CD14-positive monocyte (primary cell): ENCODE measurements around the gene NOP9. TPM values are rescaled to one million over a fixed set of nuclear protein-coding genes. Genes with fewer than 3 reads are reported as not detected.
"Not testable (repeated sequence)": the region's sequence is repeated elsewhere in the genome, so short reads cannot be mapped to it uniquely, and the experiment has no call there.

ENCODE experiments used
- DNase-seq, 3 donors: peaks; one replicate each; pipeline ENCODE4 v3.0.0-alpha.2; 2011 to 2022
- H2AFZ ChIP-seq: 2 replicates; pipeline ENCODE4 v1.6.0; 2012; ENCODE audit warnings: mild to moderate bottlenecking, low read depth, low read length, inconsistent platforms; ENCODE audit not compliant: insufficient read depth, poor library complexity, severe bottlenecking
- H3K27ac ChIP-seq, 2 donors: 1 replicate in 1 of 2; 2 replicates in 1 of 2; pipeline ENCODE4 v1.5.1; 2012 to 2013; ENCODE audit warnings: low read length in 2 of 2, control low read depth in 1 of 2, inconsistent platforms in 1 of 2, low read depth in 1 of 2, mild to moderate bottlenecking in 1 of 2
- H3K27me3 ChIP-seq, 2 donors: one replicate each; pipeline versions ENCODE4 v1.6.0 to v1.6.1; 2011 to 2013; ENCODE audit warnings: low read length in 2 of 2; ENCODE audit not compliant: control insufficient read depth in 2 of 2, insufficient read depth in 2 of 2
- H3K36me3 ChIP-seq, 2 donors: replicated peaks in 1 of 2; 1 replicate in 1 of 2; 2 replicates in 1 of 2; pipeline versions ENCODE4 v1.5.1 to v1.6.1; 2012 to 2013; ENCODE audit warnings: low read length in 2 of 2, control low read depth in 1 of 2, inconsistent platforms in 1 of 2, mild to moderate bottlenecking in 1 of 2; ENCODE audit not compliant: insufficient read depth in 2 of 2, control insufficient read depth in 1 of 2
- H3K4me1 ChIP-seq, 2 donors: 1 replicate in 1 of 2; 2 replicates in 1 of 2; pipeline versions ENCODE4 v1.5.1 to v1.6.1; 2012 to 2013; ENCODE audit warnings: low read length in 2 of 2, control low read depth in 1 of 2, inconsistent platforms in 1 of 2, mild to moderate bottlenecking in 1 of 2, moderate library complexity in 1 of 2; ENCODE audit not compliant: insufficient read depth in 2 of 2, control insufficient read depth in 1 of 2
- H3K4me2 ChIP-seq: replicated peaks from 2 replicates; pipeline ENCODE3; 2012; ENCODE audit warnings: low read length, moderate library complexity, mild to moderate bottlenecking; ENCODE audit not compliant: poor library complexity, severe bottlenecking; ENCODE audit errors: extremely low read depth
- H3K4me3 ChIP-seq, 3 experiments: fragments of 200-600 bp in 1 of 3; sonication (generic) in 1 of 3; replicated peaks in 1 of 3; 1 replicate in 2 of 3; 2 replicates in 1 of 3; pipeline ENCODE4 v1.5.1; 2011 to 2013; ENCODE audit warnings: low read length in 3 of 3, mild to moderate bottlenecking in 3 of 3, control low read depth in 2 of 3, low read depth in 2 of 3, inconsistent platforms in 1 of 3, moderate library complexity in 1 of 3
- H3K79me2 ChIP-seq: 2 replicates; pipeline ENCODE4 v1.6.0; 2012; ENCODE audit warnings: mild to moderate bottlenecking, control low read depth, inconsistent platforms, low read length, moderate library complexity; ENCODE audit not compliant: insufficient read depth
- H3K9ac ChIP-seq: 2 replicates; pipeline ENCODE4 v1.6.0; 2017; ENCODE audit warnings: low read length, mild to moderate bottlenecking; ENCODE audit not compliant: insufficient read depth, poor library complexity, severe bottlenecking
- H3K9me3 ChIP-seq, 2 donors: replicated peaks in 1 of 2; 1 replicate in 1 of 2; 2 replicates in 1 of 2; pipeline versions ENCODE4 v1.5.1 to v1.6.1; 2012 to 2013; ENCODE audit warnings: low read length in 2 of 2, control low read depth in 1 of 2; ENCODE audit not compliant: control insufficient read depth in 1 of 2, insufficient read depth in 1 of 2
- H4K20me1 ChIP-seq: 2 replicates; pipeline ENCODE4 v1.6.0; 2012; ENCODE audit warnings: mild to moderate bottlenecking, low read length, control low read depth, moderate library complexity; ENCODE audit not compliant: insufficient read depth
- H3K27ac Mint-ChIP-seq, 7 donors: one replicate each; pipeline ENCODE4 v1.8.0; 2020; ENCODE audit warnings: mild to moderate bottlenecking in 7 of 7, mixed read lengths in 7 of 7, moderate library complexity in 6 of 7, inconsistent platforms in 2 of 7
- H3K27me3 Mint-ChIP-seq, 3 donors: one replicate each; pipeline ENCODE4 v1.8.0; 2021 to 2022; ENCODE audit warnings: low read depth in 3 of 3, mild to moderate bottlenecking in 3 of 3, mixed read lengths in 3 of 3, moderate library complexity in 3 of 3, inconsistent platforms in 1 of 3
- H3K36me3 Mint-ChIP-seq, 2 donors: one replicate each; pipeline ENCODE4 v1.8.0; 2020; ENCODE audit warnings: mixed read lengths in 2 of 2, inconsistent platforms in 1 of 2, mild to moderate bottlenecking in 1 of 2
- H3K4me1 Mint-ChIP-seq: one replicate; pipeline ENCODE4 v1.8.0; 2020; ENCODE audit warnings: mild to moderate bottlenecking, mixed read lengths
- H3K4me3 Mint-ChIP-seq, 2 donors: one replicate each; pipeline ENCODE4 v1.8.0; 2020; ENCODE audit warnings: mild to moderate bottlenecking in 2 of 2, mixed read lengths in 2 of 2, moderate library complexity in 1 of 2
- H3K9me3 Mint-ChIP-seq, 7 donors: one replicate each; pipeline ENCODE4 v1.8.0; 2020 to 2022; ENCODE audit warnings: mixed read lengths in 7 of 7, mild to moderate bottlenecking in 6 of 7, moderate library complexity in 6 of 7, inconsistent platforms in 2 of 7
- WGBS: methylation state at CpG from one replicate; pipeline ENCODE4 v1.1.5; 2013; ENCODE audit warnings: missing lambda C conversion rate; ENCODE audit not compliant: insufficient coverage; 5-methylcytosine and 5-hydroxymethylcytosine counted together
- intact Hi-C, 2 donors: fragments of 100-400 bp; cut with micrococcal nuclease; formaldehyde crosslinking; loops; one replicate each; pipeline versions ENCODE4 v1.15.0 to v1.15.1; 2023
- polyA plus RNA-seq, 3 donors: library from polyadenylated mRNA; depleted of rRNA in 1 of 3; unstranded in 2 of 3; stranded (reverse) in 1 of 3; fragments of 300-500 nt in 2 of 3; fragments of >200 nt in 1 of 3; fragmentation: Illumina TruSeq in 2 of 3; gene quantifications; 1 replicate in 2 of 3; 2 replicates in 1 of 3; pipeline ENCODE4 v1.2.3, GENCODE V29; 2012 to 2021
- TF ChIP-seq, protein P1 (sequence below): fragments of 200-600 bp; IDR thresholded peaks from one replicate; pipeline ENCODE4 v1.8.0; 2022; ENCODE audit warnings: antibody characterized with exemption, mild to moderate bottlenecking

NOP9 gene
- polyA plus RNA-seq, 3 donors = 1.2 to 16.6 (median 1.3) TPM

DNA sequence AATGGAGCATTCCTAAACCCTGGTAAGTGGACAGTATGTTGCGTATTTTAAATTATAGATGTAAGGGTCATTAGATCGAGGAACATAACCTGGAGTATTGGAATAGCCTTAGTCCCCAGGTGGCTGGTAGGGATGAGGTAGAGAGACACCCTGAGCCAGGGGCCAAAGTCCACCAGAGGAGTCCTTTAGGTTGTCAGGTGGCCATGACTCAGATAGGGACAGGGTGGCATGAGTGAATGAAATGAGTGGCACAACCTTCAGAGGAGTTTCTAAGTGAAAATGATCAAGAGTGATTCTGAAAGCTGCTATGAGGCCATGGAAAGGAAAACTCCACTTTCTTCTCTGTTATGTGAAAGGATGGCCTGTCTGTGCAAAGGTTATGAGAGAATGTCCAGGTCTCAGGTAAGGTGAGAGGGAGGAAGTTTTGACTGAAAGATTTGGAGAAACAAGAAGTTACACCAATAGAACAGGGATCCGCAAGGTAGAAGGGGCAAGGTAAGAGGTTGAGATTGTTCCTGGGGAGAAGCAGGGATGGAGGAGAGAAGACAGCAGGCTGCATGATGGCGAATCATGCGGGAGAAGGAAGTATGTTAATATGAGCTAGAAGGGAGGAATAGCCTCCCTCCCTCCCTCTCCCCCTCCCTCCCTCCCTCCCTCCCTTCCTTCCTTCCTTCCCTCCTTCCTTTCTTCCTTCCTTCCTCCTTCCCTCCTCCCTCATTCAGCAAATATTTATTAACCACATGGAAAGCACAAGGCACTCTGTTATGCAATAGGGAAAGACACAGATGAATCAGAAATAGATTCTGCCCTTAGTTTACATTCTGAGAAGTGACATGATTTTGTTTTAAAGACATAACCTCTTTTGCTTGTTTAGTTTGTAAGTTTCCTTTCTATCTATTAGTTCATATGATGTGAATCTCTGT lies 54.2 kb downstream of the NOP9 start:
- Histone ChIP-seq H3K4me1 (peaks cover 11 to 13% of the 10 kb centered on the region in 2 donors), H2AFZ (no peak overlapping the region), H3K4me3 (no peak overlapping the region), H3K79me2 (no peaks in the 10 kb centered on the region), H4K20me1 (no peaks in the 10 kb centered on the region), H3K4me2 (no peak overlapping the region), H3K9ac (no peak overlapping the region), H3K36me3 (no peaks in the 10 kb centered on the region), H3K9me3 (no peaks in the 10 kb centered on the region), H3K27ac (no peak overlapping the region), H3K27me3 (peaks cover 3 to 4% of the 10 kb centered on the region in 2 donors)
- WGBS = no CpG with 5 or more reads among the region's 5 CpGs
- peak overlapping the region in 1 of 2 donors; percentile 32 for H3K4me3 Mint-ChIP-seq
- peaks cover 0 to 1% (median 0%) of the 10 kb centered on the region in 7 donors for H3K9me3 Mint-ChIP-seq
- H3K27ac Mint-ChIP-seq = peak overlapping the region in 3 of 7 donors; percentile 6 to 72 (median 47)
- H3K36me3 Mint-ChIP-seq = no peaks in the 10 kb centered on the region
- H3K27me3 Mint-ChIP-seq = peaks cover 5 to 21% (median 18%) of the 10 kb centered on the region in 3 donors
- H3K4me1 Mint-ChIP-seq = peaks cover 16% of the 10 kb centered on the region
- intact Hi-C loops = no loop called here
- TF ChIP-seq, protein P1, sequence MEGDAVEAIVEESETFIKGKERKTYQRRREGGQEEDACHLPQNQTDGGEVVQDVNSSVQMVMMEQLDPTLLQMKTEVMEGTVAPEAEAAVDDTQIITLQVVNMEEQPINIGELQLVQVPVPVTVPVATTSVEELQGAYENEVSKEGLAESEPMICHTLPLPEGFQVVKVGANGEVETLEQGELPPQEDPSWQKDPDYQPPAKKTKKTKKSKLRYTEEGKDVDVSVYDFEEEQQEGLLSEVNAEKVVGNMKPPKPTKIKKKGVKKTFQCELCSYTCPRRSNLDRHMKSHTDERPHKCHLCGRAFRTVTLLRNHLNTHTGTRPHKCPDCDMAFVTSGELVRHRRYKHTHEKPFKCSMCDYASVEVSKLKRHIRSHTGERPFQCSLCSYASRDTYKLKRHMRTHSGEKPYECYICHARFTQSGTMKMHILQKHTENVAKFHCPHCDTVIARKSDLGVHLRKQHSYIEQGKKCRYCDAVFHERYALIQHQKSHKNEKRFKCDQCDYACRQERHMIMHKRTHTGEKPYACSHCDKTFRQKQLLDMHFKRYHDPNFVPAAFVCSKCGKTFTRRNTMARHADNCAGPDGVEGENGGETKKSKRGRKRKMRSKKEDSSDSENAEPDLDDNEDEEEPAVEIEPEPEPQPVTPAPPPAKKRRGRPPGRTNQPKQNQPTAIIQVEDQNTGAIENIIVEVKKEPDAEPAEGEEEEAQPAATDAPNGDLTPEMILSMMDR = no peak
- peak in 1 of 3 donors; percentile 69 for DNase-seq

- WGBS = no CpG with 5 or more reads among the region's 3 CpGs
- intact Hi-C loops, H3K9ac ChIP-seq, H3K9me3 ChIP-seq, H3K9me3 Mint-ChIP-seq, H3K27me3 ChIP-seq, H3K27ac ChIP-seq, H3K4me2 ChIP-seq, H3K36me3 Mint-ChIP-seq, H4K20me1 ChIP-seq, H3K4me3 ChIP-seq, DNase-seq, H2AFZ ChIP-seq, H3K79me2 ChIP-seq, H3K36me3 ChIP-seq: not testable (repeated sequence)
- H3K27ac Mint-ChIP-seq = peak overlapping the region in 1 of 7 donors; percentile 47
- peaks cover 16% of the 10 kb centered on the region for H3K4me1 Mint-ChIP-seq
- peaks cover 11 to 13% of the 10 kb centered on the region in 2 donors for H3K4me1 ChIP-seq
- H3K4me3 Mint-ChIP-seq = peak overlapping the region in 1 of 2 donors; percentile 32
- peaks cover 5 to 18% (median 17%) of the 10 kb centered on the region in 3 donors for H3K27me3 Mint-ChIP-seq
Measured at GRCh38 chr14:24354482-24354825, 54.8 kb downstream of the NOP9 start.
